AG04449 (cell line): ENCODE results near the gene FUT3.

Experiments
- CTCF ChIA-PET: fragments of 350-600 bp; formaldehyde crosslinking; extraction: SDS; loops from one replicate; lab custom pipeline; 2021; ENCODE audit warnings: antibody characterized with exemption; lab: Yijun Ruan, JAX
- POLR2A ChIA-PET: fragments of 400-600, 350-600 bp; formaldehyde crosslinking; extraction: SDS; loops from one replicate; lab custom pipeline; 2020; ENCODE audit warnings: antibody characterized with exemption, inconsistent platforms; lab: Yijun Ruan, JAX
- DNase-seq: peaks from one replicate; pipeline ENCODE4 v3.0.0-alpha.2; 2010; ENCODE audit warnings: low read depth, low spot score
- H3K4me3 ChIP-seq: 2 replicates; pipeline ENCODE4 v1.5.1; 2011; ENCODE audit warnings: low read depth, mild to moderate bottlenecking, control low read depth, low read length
- CTCF ChIP-seq: IDR thresholded peaks from one replicate; pipeline ENCODE4 v1.5.1; 2011; ENCODE audit warnings: mild to moderate bottlenecking, moderate library complexity, low read length, control low read depth, inconsistent platforms; ENCODE audit not compliant: insufficient read depth; ENCODE audit errors: missing control alignments

FUT3 gene

GRCh38 chr19:5873617-5874199, 22.5 kb upstream of the FUT3 start:
- no peak for DNase-seq
- ChIA-PET POLR2A (no interaction called here), CTCF (interaction anchor here (1.3 kb wide), 1 partner anchor 70 kb away, joined by 6 read pairs; no protein-coding TSS in a partner anchor)
- no peak for TF ChIP-seq CTCF
- no peak overlapping the region for H3K4me3 ChIP-seq

GRCh38 chr19:5870986-5871394, 19.7 kb upstream of the FUT3 start:
- H3K4me3 ChIP-seq: no peak overlapping the region
- no peak for DNase-seq
- no peak for TF ChIP-seq CTCF
- ChIA-PET CTCF (interaction anchor here (1.6 kb wide), 1 partner anchor 67 kb away, joined by 5 read pairs; no protein-coding TSS in a partner anchor), POLR2A (interaction anchor here (0.6 kb wide), 1 partner anchor 9 kb away, joined by 3 read pairs; no protein-coding TSS in a partner anchor)

- CTCF ChIA-PET: no interaction called here
- DNase-seq: no peak
- POLR2A ChIA-PET: no interaction called here
- H3K4me3 ChIP-seq: no peak overlapping the region
- TF ChIP-seq CTCF: no peak
Measured at GRCh38 chr19:5867201-5868136, 16.2 kb upstream of the FUT3 start.

- no peak for TF ChIP-seq CTCF
- ChIA-PET CTCF (no interaction called here), POLR2A (no interaction called here)
- no peak for DNase-seq
- H3K4me3 ChIP-seq: no peak overlapping the region
Measured at GRCh38 chr19:5865772-5866171, 14.5 kb upstream of the FUT3 start.

- no peak overlapping the region for H3K4me3 ChIP-seq
- ChIA-PET CTCF (no interaction called here), POLR2A (no interaction called here)
- DNase-seq: no peak
- TF ChIP-seq CTCF: no peak
Measured at GRCh38 chr19:5864725-5865486, 13.7 kb upstream of the FUT3 start.
